Inflammatory macrophage treated with lipopolysaccharide for 1 hour (primary cell): Measurements from ENCODE around the gene HIRA.
A peak's percentile ranks its signal among the peaks of the same experiment; 100 is the strongest.
"Not testable (repeated sequence)": the region's sequence is repeated elsewhere in the genome, so short reads cannot be mapped to it uniquely, and the experiment has no call there.

Experiments
- DNase-seq, 2 donors: peaks; one replicate each; pipeline ENCODE4 v3.0.0-alpha.2; 2020 to 2022

Gene HIRA

DNA sequence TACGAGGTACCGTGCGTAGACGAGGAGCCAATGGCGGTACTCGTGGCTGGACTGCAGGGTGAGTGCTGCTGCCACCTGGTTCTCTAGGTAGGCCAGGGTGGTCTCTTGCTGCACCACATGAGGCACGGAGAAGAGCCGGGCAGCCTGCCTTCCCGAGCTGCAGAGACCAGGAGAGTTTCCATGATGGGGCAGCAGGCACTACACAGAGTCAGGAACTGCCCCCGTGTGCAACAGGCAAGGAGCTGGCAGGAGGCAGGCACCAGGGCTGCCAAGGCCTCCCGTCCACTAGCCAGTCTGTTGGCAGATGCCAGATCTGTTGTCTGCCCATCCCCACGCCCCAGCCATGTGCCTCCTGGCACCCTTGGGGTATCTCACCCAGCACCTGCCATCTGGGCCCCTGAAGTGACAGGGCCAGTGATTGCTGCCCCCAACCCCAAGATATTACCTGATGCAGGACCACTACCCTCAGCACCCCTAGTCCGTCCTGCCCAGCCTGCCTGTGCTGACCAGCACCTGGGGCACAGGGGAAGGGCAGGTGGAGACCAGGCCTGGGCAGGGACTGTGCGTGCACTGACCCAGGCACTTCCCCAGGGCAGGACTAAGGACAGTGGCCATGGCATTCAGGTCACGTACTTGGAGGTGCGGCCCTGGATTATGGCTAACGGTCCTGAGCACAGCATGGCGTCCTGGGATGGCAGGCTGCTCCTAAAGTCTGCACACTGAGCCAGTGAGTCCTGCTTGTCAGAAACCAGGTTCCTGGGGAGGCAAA is 78.0 kb downstream of the HIRA start:
- DNase-seq: no peak

DNA sequence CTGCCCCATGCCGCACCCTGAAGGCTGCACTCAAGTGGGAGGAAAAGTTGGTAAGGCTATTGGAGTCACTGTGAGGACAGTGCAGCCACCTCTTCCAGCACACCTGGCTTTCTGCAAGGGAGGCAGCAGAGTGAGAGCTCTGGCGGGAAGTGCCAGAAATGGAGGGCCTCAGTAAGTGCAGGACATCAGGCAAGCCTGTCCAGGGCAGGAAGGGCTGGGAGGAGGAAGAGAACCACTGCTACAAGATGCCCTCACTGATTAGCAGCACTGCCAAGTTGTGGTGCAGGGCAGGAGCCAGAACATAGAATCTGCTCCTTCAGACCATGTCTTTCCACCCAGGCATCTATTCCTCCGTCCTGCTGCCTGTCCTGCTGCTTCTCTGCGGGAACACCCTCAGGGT is 78.8 kb downstream of the HIRA start:
- DNase-seq: no peak

DNA sequence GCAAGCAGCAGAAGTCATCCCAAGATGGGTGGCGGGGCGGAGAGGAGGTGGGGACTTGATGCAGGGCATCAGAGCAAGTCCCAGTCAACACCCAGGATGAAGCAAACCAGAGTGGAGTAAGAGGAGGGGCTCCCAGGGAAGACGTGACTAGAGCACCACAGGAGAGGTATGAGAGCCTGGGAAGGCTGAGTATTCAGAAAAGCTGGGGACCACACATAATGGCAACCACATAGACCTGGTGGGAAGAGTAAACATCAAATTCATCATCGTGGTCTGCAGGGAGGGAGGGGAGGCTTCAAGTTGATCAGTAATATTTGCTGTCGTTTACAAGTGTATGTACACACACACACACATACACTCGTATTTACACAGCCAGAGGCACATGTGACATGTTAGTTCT is 79.3 kb downstream of the HIRA start:
- no peak for DNase-seq

DNA sequence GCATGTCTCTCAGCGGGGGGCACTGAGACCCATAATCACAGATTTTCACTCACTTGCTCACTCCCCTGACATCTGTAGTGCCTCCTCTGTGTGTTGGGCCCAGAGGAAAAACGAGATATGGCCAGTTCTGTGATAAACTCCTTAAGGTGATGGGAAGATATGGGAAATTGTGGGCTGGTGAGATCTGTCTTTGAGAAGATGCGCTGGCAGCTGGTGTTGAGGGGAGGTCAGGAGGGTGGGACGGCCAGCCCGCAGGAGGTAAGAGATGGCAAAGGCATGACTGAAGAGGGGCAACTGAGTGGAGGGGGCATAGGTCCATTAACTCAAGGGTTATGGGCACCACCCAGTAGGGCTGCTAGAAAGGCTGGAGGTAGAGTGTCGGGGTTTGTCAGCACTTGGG is 79.9 kb downstream of the HIRA start:
- no peak for DNase-seq

DNA sequence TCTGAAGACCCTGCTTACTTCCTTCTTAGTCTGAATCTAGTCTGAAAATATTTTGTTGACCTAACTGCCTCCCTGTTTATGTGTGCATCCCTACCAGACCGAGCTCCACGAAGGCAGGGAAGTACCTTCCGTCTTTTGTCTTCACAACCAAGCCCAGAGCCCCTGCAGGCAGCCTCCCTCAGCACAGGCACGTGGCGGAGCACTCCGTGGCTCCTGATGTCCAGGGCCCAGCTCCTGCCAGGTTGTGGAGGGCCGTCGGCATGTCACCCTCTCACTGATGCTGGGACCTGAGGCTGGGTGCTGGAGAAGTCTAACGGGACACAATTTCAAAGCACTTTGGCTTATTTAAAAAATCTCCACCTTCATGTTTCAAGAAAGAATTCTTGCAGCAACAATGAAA is 80.6 kb downstream of the HIRA start:
- DNase-seq: no peak

DNA sequence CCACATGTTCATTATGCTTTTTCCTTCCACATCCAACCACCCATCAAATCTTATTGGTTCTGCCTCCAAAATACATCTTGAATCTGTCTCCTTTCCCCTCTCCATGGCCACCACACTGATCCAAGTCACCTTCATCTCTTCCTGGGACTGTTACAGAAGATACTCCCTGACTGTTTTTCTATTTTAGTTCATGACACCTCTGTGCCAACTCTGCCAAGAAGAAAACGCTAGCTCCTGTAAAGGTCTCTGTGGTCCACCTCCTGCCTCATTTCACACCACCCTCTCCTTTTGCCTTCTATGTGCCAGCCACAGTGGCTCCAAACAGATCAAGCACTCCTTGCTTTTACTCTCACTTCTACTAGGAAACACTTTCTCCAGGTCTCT is 81.1 kb downstream of the HIRA start:
- no peak for DNase-seq

DNA sequence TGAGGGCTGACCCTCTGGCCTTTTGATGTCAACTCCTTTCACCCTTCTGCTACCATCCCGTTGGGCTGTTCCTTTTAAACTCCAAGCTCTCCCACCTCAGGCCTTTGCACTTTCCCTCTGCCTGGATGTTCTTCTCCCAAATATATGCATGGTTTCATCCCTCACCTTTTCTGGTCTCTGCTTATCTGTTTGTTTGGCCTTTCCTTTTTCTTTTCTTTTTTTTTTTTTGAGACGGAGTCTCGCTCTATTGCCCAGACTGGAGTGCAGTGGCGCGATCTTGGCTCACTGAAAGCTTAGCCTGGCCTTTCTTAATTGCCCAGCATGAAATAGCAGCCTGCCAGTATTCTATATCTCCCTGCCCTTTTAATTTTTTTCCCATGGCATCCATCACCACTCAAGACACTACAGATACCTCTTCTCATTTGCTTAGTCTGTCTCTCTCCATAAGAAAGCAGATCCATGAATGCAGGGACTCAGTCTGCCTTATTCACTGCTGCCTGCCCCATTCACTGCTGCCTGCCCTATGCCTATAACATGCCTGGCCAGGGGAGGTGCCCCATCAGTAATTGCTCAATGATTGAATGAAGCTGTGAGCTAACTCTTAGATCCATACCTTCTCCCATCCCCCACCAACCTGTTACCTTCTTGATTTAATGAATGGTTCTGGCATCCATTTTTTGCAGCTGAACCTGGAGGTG is 81.6 kb downstream of the HIRA start:
- DNase-seq: no peak

DNA sequence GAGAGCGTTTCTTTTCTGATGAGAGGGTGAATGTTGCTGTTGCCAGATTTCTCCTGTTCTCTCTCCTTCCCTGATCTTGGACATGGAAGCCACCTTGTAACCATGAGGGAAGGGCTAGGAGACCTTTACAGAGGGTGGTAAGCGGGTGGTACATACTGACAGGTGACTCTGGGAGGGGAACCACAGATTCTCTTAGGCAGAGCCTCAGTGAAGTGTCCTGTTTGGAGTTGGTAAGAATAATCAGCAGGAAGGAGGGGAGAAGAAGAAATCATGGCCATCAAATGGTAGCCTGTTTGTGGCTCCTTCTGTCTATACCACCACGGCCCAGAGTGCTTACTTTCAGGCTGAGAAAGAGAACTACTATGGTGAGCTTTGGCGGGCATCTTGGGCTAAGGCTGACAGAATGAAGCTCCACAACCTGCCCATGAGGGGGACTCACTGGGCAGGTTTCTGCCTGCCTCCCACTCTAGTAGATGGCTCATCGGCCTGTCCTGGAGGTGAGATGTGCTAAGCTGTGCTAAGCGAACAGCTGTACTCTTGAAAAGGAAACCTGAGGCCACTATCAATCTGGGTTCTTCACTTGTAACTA is 84.8 kb downstream of the HIRA start:
- no peak for DNase-seq

DNA sequence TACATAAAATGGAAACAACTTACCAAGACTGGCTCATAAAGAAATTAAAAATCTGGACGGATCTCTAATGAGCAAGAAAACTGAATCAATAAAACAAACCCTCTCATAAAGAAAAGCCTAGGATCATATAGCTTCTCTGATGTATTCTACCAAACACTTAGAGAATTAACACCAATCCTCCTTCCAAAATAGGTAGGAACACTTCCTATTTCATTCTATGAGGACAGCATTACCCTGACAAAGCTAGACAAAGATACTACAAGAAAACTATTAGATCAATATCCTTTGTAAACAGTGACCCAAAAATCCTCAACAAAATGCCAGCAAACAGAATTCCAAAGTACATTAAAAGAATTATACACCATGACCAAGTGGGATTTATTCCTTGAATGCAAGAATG is 87.1 kb downstream of the HIRA start:
- DNase-seq: no peak

DNA sequence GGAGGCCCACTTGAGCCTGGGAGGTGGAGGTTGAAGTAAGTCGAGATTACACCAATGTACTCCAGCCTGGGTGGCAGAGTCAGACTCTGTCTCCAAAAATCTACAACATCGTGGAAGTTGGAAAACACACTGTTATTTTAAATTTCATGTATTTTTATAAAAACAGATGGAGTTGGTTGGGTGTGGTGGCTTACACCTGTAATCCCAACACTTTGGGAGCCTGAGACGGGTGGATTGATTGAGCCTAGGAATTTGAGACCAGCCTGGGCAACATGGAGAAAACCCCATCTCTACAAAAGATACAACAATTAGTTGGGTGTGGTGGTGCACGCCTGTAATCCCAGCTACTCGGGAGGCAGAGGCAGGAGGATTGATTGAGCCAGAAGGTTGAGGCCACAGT is 88.1 kb downstream of the HIRA start:
- DNase-seq: no peak

DNA sequence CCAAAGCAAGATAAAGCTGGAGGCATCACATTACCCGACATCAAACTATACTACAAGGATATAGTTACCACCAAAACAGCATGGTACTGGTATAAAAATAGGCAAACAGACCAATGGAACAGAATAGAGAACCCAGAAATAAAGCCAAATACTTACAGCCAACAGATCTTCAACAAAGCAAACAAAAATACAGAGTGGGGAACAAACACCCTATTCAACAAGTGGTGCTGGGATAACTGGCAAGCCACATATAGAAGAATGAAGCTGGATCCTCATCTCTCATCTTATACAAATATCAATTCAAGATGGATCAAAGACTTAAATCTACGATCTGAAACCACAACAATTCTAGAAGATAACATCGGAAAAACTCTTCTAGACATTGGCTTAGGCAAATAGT is 90.0 kb downstream of the HIRA start:
- no peak for DNase-seq

DNA sequence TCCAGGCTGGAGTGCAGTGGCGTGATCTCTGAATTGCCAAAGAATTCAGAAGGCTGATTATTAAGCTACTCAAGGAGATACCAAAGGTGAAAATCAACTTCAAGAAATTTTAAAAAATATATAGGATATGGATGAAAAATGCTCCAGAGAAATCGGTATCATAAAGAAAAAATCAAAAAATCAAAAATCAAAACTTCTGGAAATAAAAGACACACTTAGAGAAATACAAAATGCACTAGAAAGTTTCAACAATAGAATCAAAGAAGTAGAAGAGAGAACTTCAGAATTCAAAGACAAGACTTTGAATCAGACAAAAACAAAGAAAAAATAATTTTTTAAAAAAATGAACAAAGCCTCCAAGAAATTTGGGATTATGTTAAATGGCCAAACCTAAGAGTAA is 94.4 kb downstream of the HIRA start:
- DNase-seq: no peak

DNA sequence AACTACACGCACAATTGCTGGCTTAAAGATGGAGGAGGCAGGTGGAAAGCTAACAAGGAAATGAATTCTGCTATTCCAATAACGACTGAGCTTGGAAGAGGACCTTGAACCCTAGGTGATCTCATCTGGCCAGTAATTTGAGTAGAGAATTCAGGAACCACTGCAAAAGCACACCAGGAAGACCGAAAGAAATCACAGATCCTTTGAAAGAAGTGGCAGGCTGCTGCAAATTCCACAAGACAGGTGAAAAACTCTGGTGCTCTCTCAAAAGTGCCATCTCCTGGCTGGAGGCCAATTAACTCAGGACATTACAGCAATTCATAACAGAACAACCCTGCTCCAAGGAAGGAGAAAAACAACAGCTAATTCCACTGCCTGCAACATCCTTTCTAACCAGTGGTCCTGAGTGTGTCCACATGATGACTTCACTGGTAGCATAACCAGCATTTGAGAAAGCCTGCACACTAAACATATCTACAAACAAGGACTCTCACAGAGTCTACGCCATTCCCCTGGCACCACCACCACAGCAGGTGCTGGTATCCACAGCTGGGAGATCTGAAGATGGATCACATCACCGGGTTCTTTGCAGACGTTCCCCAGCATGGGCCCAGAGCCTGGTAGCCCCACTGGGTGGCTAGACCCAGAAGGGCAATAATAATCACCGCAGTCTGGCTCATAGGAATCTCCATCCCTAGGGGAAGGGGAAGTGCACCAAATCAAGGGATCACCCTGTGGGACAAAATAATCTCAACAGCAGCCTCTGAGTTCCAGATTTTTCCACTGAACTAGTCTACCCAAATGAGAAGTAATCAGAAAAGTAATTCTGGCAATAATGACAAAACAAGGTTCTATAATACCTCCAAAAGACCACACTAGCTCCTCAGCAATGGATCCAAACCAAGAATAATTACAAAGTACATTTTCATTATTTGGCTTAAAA is 95.1 kb downstream of the HIRA start:
- DNase-seq: no peak

DNA sequence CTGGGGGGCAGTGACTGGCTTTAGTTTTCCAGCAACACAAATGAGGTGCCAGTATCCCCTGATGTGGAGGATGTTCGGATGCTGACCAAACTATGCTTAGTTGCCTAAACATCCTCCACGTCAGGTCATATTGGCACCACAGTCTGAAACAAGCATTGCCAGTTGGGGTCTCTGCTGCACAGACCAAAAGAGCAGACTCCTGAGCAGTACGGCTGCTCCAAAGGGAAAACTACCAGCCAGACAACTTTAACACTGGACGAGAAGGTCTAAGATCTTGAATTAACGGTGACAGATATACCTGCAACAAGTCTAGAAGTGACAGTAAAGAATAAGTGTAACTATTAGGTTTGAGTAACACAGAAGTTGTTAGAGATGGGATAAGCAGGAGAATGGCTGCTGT is 99.6 kb downstream of the HIRA start:
- no peak for DNase-seq

DNA sequence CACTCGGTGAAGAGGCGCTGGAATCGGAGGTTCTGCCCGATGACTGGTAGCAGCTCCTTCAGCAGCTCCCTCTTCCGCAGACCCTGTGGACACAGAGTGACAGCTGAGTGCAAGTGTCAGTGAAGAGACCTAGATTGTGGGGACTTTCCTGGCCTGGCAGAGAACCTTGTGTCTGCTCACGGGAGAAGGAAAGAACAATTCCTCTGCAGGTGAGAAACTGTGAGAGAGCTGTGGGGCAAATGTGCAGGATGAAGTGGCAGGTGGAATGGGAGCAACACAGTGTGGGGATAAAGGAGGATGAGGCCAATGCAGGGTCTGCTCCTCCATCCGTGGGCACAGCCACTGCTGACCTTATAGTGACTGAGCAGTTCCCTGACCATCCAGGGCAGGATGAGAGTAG is 100.1 kb downstream of the HIRA start:
- DNase-seq: no peak

DNA sequence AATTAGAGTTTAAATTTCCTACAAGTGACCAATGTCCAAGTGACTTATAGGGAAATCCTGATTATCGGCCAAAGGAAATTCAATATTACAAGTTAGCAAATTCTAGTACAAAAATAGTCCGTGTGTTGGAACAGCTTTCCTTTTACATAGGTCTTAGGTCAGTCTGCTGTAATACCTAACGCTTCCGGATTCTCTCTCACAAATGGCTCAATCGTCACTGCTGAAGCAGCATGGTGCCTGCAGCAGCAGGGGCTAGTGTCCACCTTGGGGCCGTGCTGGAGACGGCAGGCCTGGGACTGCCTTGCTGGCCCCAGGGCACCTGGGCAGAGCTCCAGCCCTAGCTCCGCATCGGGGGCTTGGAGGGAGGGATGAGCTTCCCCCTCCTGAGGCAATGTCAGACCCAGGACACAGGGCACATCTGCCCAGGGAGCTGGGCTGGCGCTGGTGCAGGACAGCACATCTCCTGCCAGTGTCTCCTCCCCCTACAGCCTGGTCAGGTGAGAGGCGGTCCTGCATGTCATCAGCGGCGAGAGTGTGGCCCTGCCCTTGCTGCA is 100.6 kb downstream of the HIRA start:
- DNase-seq: no peak

DNA sequence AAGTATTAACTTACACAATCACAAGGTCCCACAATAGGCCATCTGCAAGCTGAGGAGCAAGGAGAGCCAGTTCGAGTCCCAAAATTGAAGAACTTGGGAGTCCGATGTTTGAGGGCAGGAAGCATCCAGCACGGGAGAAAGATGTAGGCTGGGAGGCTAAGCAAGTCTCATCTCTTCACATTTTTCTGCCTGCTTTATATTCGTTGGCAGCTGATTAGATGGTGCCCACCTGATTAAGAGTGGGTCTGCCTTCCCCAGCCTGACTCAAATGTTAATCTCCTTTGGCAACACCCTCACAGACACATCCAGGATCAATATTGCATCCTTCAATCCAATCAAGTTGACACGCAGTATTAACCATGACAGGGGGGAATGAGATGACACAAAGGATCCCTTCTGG is 101.3 kb downstream of the HIRA start:
- not testable (repeated sequence) for DNase-seq

DNA sequence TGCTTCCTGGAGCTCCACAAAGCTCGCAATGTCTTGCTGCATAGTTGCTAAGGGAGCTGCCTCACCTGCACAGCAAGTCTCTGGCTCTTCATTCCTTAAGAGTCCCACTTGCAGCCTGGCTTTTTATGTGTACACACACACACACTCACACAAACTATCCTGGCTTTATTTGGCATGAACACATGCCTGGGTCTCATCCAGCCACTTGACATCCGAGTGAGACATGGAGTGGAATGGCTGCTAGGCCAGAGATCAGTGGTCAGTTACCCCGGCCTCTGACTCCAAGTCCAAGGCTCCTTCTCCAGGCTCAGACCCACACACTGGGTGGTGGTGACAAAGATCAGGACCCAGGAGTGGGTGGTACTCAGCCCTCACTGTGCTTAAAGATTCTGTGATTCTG is 102.1 kb downstream of the HIRA start:
- DNase-seq: no peak

DNA sequence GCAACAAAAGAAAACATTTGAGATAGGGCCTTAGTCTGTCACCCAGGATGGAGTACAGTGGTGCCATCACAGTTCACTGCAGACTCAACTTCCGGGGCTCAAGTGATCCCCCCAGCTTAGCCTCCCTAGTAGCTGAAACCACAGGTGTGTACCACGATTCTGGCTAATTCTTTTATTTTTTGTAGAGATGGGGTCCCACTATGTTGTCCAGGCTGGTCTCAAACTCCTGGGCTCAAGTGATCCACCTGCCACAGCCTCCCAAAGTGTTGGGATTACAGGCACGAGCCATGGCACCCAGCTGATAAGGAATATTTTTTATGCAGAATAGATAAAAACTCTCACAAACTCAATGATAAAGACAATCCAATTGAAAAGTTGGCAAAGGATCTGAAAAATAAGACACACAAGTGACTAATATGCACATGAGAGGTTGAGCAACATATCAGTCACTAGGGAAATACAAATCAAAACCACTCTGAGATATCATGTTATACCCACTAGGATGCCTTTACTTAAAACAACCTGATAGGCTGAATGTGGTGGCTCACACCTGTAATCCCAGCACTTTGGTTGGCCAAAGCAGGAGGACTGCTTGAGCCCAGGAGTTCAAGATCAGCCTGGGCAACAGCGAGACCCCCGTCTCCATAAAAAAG is 106.1 kb downstream of the HIRA start:
- DNase-seq: peak; percentile 38 to 57

DNA sequence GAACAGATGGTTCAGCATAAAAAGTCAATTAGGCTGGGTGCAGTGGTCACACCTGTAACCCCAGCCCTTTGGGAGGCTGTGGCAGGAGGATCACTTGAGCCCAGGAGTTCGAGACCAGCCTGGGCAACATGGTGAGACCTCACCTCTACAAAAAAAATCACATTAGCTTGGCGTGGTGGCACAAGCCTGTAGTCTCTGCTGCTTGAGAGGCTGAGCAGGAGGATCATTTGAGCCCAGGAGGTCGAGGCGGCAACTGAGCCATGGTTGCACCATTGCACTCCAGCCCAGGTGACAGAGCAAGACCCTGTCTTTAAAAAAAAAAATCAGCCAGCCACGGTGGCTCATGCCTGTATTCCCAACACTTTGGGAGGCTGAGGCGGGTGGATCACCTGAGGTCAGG is 108.1 kb downstream of the HIRA start:
- DNase-seq: not testable (repeated sequence)

DNA sequence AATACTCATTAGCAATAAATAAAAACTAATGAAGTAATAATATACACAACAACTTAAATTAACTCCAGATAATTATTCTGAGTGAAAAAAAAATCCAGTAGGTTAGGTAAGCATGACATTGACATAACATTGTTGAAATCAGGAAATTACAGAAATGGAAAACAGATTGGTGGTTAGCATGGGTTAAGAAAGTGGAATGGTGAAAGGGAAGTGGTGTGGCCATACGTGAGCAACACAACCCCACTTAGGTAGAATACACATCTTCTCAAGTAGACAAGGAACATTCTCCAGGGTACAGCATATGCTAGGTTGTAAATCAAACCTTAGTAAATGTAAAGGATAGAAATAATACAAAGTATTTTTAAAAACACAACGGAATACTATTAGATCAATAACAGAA is 109.8 kb downstream of the HIRA start:
- DNase-seq: no peak

DNA sequence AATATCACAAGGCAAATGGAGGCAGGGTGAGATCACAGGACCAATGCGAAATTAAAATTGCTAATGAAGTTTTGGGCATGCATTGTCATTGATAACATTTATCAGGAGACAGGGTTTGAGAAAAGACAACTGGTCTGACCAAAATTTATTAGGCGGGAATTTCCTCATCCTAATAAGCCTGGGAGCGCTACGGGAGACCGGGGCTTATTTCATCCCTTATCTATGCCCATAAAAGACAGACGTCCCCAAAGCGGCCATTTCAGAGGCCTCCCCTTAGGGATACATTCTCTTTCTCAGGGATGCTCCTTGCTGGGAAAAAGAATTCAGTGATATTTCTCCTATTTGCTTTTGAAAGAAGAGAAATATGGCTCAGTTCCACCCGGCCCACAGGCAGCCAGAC is 111.4 kb downstream of the HIRA start:
- not testable (repeated sequence) for DNase-seq
